ACC112 (cell line): ENCODE measurements around the gene MRPL22.

Experiments
- H2AFZ ChIP-seq: fragments of 200-600 bp; sonication (generic); one replicate; pipeline ENCODE4 v1.6.0; 2017; ENCODE audit warnings: antibody characterized with exemption, low read length; ENCODE audit not compliant: unreplicated experiment
- H3K27ac ChIP-seq: fragments of 200-600 bp; sonication (generic); 2 replicates; pipeline ENCODE4 v1.5.1; 2014; ENCODE audit warnings: low read depth, mild to moderate bottlenecking, antibody characterized with exemption, low read length, moderate library complexity
- H3K27me3 ChIP-seq: fragments of 200-600 bp; sonication (generic); 2 replicates; pipeline ENCODE4 v1.6.1; 2014; ENCODE audit warnings: mild to moderate bottlenecking, antibody characterized with exemption, low read length, moderate library complexity, mixed read lengths; ENCODE audit not compliant: insufficient read depth
- H3K36me3 ChIP-seq: fragments of 200-600 bp; sonication (generic); 2 replicates; pipeline ENCODE4 v1.6.1; 2016; ENCODE audit warnings: mild to moderate bottlenecking, antibody characterized with exemption, low read length, moderate library complexity, mixed read lengths; ENCODE audit not compliant: insufficient read depth
- H3K4me1 ChIP-seq: fragments of 200-600 bp; sonication (generic); one replicate; pipeline ENCODE4 v1.6.1; 2016; ENCODE audit warnings: low read length, mixed read lengths; ENCODE audit not compliant: insufficient read depth, unreplicated experiment, control insufficient read depth
- H3K4me3 ChIP-seq: fragments of 200-600 bp; sonication (generic); 2 replicates; pipeline ENCODE4 v1.5.1; 2014; ENCODE audit warnings: mild to moderate bottlenecking, low read depth, low read length
- H3K79me2 ChIP-seq: fragments of 200-600 bp; sonication (generic); one replicate; pipeline ENCODE4 v1.6.0; 2016; ENCODE audit warnings: low read length; ENCODE audit not compliant: control insufficient read depth, unreplicated experiment, insufficient read depth

MRPL22 gene

GRCh38 chr5:154943527-154943926 lies 2.7 kb downstream of the MRPL22 start:
- H3K4me1 ChIP-seq = peaks cover 13% of the 10 kb centered on the region
- no peak overlapping the region for H3K4me3 ChIP-seq
- no peak overlapping the region for H2AFZ ChIP-seq
- no peaks in the 10 kb centered on the region for H3K27me3 ChIP-seq
- peaks cover 51% of the 10 kb centered on the region for H3K79me2 ChIP-seq
- H3K27ac ChIP-seq = no peak overlapping the region
- no peaks in the 10 kb centered on the region for H3K36me3 ChIP-seq

- no peak overlapping the region for H3K4me3 ChIP-seq
- H3K27me3 ChIP-seq = no peaks in the 10 kb centered on the region
- no peak overlapping the region for H3K27ac ChIP-seq
- H3K79me2 ChIP-seq = peaks cover 63% of the 10 kb centered on the region
- H3K4me1 ChIP-seq = peaks cover 19% of the 10 kb centered on the region
- no peaks in the 10 kb centered on the region for H3K36me3 ChIP-seq
- no peak overlapping the region for H2AFZ ChIP-seq
Observed at GRCh38 chr5:154944716-154945115, 3.8 kb downstream of the MRPL22 start.

DNA sequence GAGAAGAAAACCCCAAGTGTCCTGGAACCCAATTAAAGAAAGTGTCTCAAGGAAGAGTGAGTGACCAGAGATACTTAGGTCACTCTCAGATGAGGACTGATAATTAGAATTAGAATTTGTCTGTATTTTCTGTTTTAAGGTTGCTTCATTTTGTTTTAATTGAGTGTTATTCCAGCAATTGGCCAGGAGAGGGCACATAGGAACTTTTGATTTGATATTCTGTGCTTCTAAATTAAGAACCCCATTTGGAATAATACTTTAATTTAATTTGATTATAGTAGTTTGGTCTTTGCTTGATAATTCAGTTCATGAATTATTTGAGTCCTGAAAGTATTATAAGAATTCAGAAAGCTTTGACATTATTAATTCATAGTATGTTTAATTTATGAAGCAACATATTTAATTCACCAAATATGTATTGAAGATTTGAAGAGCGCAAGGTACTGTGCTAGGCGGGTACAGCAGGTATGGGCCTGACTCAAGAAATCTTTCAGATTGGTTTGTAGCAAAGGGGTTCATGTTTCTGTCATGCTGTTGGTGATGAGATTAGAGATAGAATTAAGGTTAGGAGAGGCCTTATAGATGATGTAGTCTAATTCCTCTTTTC lies 4.9 kb downstream of the MRPL22 start:
- no peak overlapping the region for H3K4me3 ChIP-seq
- no peak overlapping the region for H2AFZ ChIP-seq
- H3K4me1 ChIP-seq = peaks cover 18% of the 10 kb centered on the region
- H3K27me3 ChIP-seq = no peaks in the 10 kb centered on the region
- H3K79me2 ChIP-seq = peaks cover 74% of the 10 kb centered on the region
- no peak overlapping the region for H3K27ac ChIP-seq
- H3K36me3 ChIP-seq = no peaks in the 10 kb centered on the region

GRCh38 chr5:154947778-154948177 lies 6.9 kb downstream of the MRPL22 start:
- peaks cover 57% of the 10 kb centered on the region for H3K79me2 ChIP-seq
- H3K27me3 ChIP-seq = no peaks in the 10 kb centered on the region
- no peak overlapping the region for H3K4me3 ChIP-seq
- H3K36me3 ChIP-seq = no peaks in the 10 kb centered on the region
- no peak overlapping the region for H2AFZ ChIP-seq
- peaks cover 11% of the 10 kb centered on the region for H3K4me1 ChIP-seq
- H3K27ac ChIP-seq = no peak overlapping the region

GRCh38 chr5:154948313-154948712 lies 7.4 kb downstream of the MRPL22 start:
- no peaks in the 10 kb centered on the region for H3K27me3 ChIP-seq
- no peak overlapping the region for H3K27ac ChIP-seq
- no peaks in the 10 kb centered on the region for H3K36me3 ChIP-seq
- H3K79me2 ChIP-seq = peaks cover 52% of the 10 kb centered on the region
- H3K4me3 ChIP-seq = no peak overlapping the region
- H3K4me1 ChIP-seq = peaks cover 9% of the 10 kb centered on the region
- no peak overlapping the region for H2AFZ ChIP-seq

DNA sequence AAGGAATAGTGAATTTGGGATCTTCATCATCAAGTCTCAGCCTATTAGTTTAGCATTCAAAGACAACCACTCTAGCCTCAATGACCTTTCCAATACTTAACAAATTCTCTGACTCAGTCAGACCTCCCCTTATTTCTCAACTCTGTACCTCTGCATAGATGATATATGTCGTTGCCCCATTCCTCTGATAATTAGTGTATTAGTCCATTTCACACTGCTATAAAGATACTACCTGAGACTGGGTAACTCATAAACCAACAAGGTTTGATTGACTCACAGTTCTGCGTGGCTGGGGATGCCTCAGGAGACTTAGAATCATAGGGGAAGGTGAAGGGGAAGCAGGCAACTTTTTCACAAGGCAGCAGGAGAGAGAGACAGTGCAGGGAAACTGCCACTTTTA lies 8.9 kb downstream of the MRPL22 start:
- Histone ChIP-seq H3K36me3 (no peaks in the 10 kb centered on the region), H3K27me3 (no peaks in the 10 kb centered on the region), H3K4me1 (peaks cover 9% of the 10 kb centered on the region), H3K4me3 (no peak overlapping the region), H3K79me2 (peaks cover 48% of the 10 kb centered on the region), H2AFZ (no peak overlapping the region), H3K27ac (no peak overlapping the region)

DNA sequence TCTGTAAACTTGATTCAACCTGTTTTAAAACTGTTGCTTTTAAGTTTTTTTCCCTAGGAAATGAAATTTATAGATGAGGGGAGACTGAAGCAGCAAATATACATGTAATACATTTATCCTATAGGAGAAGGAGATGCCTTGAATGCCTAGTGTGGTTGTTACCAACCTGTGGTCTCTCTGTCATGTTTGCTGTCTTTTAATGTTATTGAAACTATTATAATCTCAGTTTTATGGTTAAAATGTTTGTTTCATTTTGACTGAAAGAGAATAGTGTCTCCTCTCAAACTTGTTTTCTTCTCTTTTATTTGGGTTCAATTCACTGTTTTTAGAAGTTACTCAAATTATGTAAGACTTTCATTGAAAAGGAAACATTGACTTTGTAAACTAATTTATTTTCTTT lies 15.8 kb downstream of the MRPL22 start:
- H3K27ac ChIP-seq = no peak overlapping the region
- no peaks in the 10 kb centered on the region for H3K27me3 ChIP-seq
- peaks cover 3% of the 10 kb centered on the region for H3K79me2 ChIP-seq
- H3K4me3 ChIP-seq = no peak overlapping the region
- H3K36me3 ChIP-seq = peaks cover 19% of the 10 kb centered on the region
- H3K4me1 ChIP-seq = no peaks in the 10 kb centered on the region
- no peak overlapping the region for H2AFZ ChIP-seq

DNA sequence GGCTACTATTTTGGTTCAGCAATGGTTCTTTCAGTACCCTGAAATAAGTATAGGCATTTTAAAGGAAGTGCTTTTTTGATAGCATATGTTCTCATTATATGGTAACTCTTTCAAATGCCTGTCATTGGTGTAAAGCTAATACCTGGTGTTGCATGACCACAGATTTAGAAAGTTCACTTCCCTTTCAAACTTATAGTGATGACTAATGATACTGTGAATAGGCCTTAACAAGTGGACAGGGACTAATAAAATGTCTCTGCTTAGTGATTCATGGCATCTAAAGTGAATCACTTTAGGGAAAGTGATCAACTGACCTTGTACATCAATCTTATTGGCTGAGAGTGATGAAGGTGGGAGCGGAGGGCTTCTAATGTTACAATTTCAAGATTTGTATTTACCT lies 21.6 kb downstream of the MRPL22 start:
- Histone ChIP-seq H3K4me3 (no peak overlapping the region), H3K36me3 (peaks cover 14% of the 10 kb centered on the region), H3K27ac (0 out of 2 replicates have a peak overlapping the region, but pooled peaks have one; percentile 5), H3K4me1 (peaks cover 10% of the 10 kb centered on the region), H2AFZ (no peak overlapping the region), H3K27me3 (no peaks in the 10 kb centered on the region), H3K79me2 (peaks cover 3% of the 10 kb centered on the region)

- no peak overlapping the region for H3K4me3 ChIP-seq
- no peak overlapping the region for H2AFZ ChIP-seq
- peaks cover 3% of the 10 kb centered on the region for H3K79me2 ChIP-seq
- H3K27me3 ChIP-seq = no peaks in the 10 kb centered on the region
- peaks cover 10% of the 10 kb centered on the region for H3K4me1 ChIP-seq
- peak overlapping the region; percentile 33 for H3K27ac ChIP-seq
- H3K36me3 ChIP-seq = peaks cover 7% of the 10 kb centered on the region
Observed at GRCh38 chr5:154966081-154966841, 25.4 kb downstream of the MRPL22 start.

- H3K4me3 ChIP-seq = no peak overlapping the region
- H3K4me1 ChIP-seq = peaks cover 10% of the 10 kb centered on the region
- H3K79me2 ChIP-seq = peaks cover 3% of the 10 kb centered on the region
- H3K36me3 ChIP-seq = peaks cover 3% of the 10 kb centered on the region
- H2AFZ ChIP-seq = no peak overlapping the region
- no peaks in the 10 kb centered on the region for H3K27me3 ChIP-seq
- no peak overlapping the region for H3K27ac ChIP-seq
Observed at GRCh38 chr5:154966874-154967273, 26.0 kb downstream of the MRPL22 start.

DNA sequence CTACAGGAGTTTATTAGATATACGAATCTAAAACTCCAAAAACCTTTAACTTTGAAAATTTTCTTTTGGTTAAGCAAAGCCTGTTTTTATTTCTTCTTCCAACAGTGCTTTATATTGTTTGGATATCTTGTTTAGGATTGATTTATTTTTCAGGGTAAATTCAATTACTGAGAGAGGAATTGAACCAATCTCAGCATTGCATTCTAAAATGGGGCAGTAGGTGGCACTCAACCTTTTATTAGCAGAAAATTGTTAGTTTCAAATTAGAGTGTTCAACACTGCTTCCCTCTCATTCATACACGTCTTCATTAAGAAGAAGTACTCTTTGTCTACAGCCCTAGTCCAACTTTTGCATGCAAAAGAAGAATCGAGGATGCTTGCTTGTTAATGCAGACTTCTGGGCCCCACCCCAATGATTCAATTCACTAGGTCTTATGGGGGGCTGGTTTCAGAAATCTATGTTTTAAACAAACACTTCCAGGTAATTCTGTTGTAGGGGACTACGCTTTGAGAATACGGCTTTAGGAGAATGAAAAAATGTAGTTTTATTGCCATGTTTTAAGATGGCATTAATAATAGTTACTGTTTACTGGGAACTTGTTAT lies 26.6 kb downstream of the MRPL22 start:
- peaks cover 7% of the 10 kb centered on the region for H3K4me1 ChIP-seq
- H3K4me3 ChIP-seq = no peak overlapping the region
- H3K27ac ChIP-seq = no peak overlapping the region
- H3K36me3 ChIP-seq = peaks cover 3% of the 10 kb centered on the region; the same call in 1 of the 2 replicates
- no peak overlapping the region for H2AFZ ChIP-seq
- no peaks in the 10 kb centered on the region for H3K27me3 ChIP-seq
- peaks cover 3% of the 10 kb centered on the region for H3K79me2 ChIP-seq
